HG02588 (cell line): Measurements from ENCODE around the gene DLGAP4.

ENCODE experiments used
- ATAC-seq: cut with Tn5 transposase; IDR thresholded peaks from one replicate; pipeline ENCODE4 v1.9.1; 2021; ENCODE audit warnings: mild to moderate bottlenecking, moderate library complexity; ENCODE audit not compliant: unreplicated experiment

DLGAP4 gene

GRCh38 chr20:36320261-36320897 is 14.2 kb downstream of the DLGAP4 start:
- no peak for ATAC-seq

DNA sequence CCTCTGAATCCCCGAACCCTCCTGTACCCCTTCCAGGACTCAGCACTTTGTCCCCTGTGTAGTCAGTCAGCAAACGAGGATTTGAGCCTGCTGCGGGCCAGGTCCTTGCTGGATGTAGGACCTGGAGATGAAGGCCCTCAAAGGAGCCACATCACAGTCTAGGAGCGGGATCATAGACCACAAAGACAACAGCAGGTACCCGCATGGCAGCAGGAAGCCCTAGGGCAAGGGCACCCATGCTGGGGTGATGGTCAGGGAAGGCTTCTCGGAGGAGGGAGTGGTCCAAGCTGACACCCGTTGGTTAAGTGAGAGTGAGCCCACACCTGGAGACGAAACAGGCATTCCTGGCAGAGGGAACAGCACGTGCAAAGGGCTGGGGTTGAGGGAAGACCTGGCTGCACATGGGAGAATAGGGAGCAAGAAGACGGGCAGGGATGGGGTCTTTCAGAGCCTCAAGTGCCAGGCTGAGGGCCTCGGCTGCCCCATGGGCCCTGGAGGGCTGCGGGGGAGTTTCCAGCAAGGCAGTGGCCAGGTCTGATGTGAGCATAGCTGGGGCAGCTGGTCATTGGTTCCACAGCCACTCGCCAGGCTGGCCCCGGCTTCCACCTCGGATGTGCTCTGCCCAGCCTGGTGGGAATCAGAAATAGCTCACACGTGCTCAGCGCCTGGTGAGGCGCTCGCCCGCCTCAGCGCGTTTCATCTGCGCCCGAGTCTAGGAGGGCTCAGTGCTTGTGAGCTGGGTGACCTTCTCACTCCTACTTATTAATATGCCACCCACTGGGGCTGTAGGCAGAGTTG is 15.0 kb downstream of the DLGAP4 start:
- ATAC-seq = no peak

DNA sequence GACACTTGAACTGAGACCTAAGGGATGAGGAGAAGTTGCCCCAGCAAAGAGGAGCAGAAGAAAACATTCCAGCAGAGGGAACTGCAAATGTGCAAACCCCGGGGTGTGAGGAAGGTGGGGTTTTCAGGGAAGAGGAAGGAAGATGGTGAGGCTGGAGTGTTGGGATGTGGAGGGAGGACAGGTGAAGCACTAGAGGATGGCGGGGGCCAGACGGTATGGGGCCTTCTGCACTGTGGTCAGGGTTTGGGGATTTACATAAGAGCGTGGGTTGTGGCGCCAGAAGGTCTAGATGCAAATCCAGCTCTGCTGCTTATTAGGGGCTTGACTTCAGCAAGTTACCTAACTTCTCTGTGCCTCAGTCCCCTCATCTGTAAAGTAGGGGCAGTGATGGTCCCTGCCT is 16.0 kb downstream of the DLGAP4 start:
- ATAC-seq = no peak

DNA sequence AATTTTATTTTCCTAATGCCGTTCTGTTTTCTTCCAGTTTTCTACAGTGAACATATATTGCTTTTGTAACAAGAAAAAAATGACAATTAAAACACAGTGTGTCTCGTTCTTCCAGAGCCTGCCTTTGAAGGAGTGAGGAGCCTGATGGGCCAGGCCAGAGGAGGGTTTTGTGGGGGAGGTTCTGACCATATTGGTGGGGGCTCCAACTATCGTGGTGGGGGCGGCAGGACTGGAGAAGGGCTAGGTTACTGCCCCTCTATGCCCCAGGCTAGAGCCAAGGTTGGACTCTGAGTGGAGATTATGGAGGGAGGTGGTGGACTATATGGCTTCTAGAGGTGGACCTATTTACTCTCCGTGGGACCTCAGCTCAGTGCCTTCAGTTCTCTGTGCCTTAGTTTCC is 24.0 kb downstream of the DLGAP4 start:
- ATAC-seq = no peak

DNA sequence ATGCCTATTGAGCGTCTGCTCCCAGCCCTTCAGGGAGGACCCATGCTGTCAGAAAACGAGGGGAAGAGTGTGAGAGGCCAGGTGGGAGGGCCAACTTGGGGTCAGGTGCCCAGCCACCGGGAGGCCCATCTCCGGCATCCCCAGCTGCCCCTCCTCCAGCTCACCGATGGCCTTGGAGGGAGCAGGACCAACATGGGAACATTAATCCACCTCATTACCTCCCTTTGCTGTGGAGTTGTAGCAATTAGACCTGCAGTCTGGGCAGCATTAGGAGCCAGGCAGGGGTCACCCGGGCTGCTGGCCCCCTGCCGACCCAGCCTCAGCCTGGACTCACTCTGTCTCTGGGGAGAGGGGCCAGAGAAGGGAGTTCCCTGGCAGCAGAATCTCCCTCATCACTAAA is 25.1 kb downstream of the DLGAP4 start:
- no peak for ATAC-seq

DNA sequence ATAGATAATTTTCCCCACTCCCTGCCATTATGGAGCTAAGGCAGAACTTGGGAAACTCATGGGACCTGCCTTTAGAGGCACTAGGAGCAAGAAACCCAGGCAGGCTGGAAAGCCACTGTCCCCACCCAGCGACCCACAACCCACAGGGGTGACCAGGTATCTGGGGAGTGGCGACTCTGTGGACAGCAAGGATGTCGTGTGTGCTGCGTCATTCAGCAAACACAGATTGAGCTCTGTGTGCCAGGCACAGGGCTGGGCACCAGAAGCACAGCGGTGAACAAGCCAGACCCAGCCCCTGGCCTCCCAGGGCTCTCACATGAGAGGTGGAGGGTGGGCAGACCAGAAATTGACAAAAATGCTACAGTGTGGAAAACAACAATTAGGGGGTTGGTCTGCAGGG is 27.7 kb downstream of the DLGAP4 start:
- no peak for ATAC-seq

DNA sequence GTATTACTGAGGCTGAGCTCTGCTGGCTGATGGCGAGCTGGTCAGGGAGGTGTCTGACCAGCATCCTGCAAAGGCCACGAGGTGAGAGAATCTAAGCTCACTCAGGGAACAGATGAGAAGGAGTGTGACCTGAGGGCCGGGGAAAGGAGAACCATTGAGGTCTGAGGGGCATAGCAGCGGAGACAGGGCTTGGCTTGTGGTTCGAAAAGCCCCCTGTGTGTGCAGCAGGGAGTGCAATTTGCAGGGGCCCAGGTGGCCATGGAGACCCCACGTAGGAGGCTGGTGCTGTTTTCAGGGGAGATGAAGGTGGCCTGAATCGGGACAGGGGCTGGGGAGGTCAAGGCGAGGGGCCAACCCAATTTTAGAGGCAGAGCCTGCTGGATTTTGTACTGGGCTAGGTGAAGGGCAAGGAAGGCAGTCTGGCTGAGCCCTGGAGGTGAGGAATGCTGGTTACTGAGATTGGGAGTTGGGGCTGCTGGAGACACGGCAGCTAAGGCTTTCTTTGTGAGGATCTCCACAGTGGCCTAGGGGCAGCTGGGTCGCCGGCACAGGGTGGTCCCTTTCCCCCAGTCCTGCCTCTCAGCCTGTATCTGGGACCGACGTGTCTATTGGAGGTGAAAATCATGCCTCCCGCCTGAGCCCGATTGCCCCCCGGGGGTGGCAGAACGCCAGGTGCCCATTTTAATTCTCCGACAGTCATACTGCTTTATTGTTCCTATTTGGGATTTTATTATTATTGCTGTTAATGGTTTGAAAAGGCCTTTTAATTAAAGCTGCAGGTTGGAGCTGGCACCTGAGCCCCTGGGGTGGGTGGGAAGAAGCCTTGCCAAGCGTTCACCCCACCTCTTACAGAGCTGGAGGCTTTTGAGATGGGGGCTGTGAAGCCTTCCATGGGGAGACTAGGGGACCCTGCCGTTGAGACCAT is 28.4 kb downstream of the DLGAP4 start:
- ATAC-seq = no peak

DNA sequence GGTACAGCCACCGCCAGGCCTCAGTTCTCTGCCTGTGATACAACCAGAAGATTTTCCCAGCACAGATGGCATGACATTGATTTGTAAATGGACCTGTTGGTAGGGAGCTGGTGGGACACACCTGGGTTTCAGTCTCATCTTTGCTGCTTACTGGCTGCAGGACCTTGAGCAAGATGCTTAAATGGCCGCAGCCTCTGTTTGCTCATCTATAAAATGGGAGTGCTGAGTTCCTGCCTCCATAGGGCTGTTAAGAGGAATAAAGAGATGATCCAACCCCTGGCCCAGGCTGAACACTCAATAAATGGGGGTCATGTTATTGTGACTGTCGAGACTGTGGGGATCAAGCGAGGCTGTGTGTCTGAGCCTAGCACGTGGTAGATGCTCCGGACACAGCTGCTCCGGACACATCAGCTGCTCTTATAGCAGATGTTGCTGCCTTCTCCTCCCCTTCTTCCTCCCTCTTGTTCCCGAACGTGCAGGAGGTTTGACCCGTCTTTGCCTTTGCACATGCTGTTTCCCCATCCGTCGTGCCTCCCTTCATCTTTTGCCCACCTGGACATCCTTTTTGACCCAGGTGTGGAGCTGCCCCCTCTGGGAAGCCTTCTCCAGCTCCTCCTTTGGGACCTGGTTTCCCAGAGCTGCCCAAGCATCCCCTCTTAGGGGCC is 29.2 kb downstream of the DLGAP4 start:
- ATAC-seq = no peak

GRCh38 chr20:36336204-36336603 is 30.1 kb downstream of the DLGAP4 start:
- no peak for ATAC-seq

DNA sequence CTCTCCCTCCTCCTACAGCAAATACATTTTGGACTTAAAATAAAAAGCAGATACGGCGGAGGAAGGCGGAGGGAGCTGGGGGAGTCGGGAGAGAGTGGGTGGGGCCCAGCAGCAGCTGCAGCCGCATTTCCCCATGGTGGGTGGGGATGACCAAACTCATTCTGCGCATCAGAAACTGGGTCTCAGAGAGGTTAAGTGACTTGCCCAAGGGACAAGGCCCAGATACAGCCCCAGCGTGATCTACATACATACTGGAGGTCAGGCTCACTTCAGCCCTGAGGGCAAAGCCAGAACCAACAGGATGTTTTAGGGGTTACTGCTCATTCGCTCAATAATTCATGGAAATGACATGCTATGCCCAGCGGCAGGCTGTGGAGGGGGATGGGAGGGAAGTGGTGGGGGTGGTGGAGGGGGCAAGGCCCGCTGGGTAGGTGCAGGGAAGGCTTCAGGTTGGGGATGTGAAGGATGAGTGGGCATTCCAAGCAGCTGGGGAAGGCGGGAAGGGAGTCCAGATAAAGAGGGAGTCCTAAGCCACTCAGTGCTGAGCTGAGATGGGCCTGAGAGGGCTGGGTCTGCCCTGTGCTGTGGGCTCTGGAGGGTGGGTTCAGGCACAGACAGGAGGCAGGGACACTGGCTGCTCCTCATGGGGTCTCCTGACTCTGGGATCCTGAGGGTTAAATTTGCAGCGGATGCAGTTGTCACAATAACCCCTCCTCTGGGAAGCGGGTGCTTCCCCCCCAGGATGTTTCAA is 31.0 kb downstream of the DLGAP4 start:
- ATAC-seq = no peak

GRCh38 chr20:36337886-36338285 is 31.7 kb downstream of the DLGAP4 start:
- no peak for ATAC-seq

- ATAC-seq = no peak
Observed at GRCh38 chr20:36339646-36340592, 33.8 kb downstream of the DLGAP4 start.

DNA sequence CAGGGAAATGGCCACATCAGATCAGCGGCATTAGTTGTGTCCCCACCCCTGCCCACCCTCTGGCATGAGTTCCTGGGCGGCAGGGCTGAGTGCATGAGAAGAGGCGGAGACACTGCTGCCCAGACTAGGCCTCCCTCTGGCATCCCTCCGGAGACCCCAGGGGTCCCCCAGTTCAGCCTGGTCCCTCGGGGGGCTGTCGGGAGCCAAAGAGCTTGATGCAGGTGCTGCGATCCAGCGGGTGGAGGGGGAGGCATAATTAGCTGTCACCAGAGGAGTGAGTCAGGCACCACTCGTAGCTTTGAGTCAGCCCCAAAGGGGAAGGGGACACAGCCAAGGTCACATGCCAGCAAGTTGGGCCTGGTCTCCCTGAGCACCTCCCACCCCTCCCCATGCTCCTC is 34.5 kb downstream of the DLGAP4 start:
- ATAC-seq = no peak

DNA sequence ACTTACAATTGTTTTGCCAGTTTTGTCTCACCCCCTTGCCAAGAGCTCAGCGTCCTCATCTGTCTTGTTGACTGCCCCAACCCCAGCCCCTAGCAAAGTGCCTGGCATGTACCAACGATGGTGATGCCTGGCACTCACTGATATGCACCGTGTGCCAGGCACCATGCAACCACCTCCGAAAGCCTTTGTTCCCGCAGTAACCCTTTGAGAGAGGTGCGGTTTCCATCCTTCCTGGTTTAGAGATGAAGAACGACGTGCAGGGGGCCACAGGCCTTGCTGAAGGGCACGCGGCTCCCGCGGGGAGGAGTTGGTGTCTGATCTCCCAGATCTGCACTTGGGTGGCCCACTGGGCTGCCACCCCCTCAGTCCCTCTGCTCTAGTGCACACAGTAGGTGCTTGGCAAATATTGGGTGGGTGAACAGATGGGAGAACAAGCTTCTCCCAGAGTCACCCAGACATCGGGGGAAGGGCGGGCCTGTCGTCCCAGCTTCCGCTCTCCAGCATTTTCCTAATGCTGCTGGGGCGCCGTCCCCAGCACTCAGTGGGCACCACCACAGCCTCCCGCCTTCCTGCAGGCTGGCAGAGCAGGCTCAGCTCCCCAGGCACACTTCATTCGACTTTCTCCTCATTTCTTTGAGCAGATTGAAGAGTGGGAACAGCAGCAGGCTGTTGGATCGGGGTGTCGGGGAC is 35.3 kb downstream of the DLGAP4 start:
- ATAC-seq = no peak

DNA sequence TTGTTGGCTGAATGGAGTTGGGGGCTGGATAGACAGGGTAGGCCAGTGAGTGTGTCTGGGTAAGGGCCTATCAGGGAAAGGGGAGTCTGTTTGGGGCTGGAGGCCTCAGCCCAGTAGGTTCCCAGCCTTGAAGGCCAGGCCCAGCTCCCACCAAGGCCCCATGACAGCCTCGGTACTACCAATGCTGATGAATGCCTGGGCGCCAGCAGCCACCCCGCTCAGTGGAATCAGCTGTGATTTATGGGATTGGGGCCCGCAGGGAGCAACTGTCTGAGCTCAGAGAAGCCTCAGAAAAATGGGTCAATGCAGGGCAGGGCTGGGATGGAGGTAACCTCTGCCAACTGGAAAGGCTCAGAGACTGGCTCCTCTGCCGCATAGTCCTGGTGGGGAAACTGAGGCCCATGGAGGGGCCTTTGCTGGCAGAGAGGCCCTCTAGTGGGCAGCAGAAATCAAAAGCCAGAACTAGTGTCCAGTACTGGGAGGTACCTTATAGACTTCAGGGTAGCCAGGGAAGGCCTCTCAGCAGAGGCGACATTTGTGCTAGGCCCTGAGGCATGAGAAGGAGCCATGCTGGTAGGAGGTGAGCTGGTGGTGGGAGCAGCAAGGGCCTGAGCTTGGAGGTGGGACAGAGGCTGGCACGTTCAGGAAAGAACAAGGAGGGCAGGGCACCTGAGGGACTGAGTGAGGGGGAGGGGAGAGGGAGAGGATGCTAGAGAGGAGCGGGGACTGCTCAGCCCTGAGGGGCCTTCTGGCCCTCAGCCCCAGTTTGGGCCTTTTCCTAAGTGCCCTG is 36.4 kb downstream of the DLGAP4 start:
- ATAC-seq = no peak

DNA sequence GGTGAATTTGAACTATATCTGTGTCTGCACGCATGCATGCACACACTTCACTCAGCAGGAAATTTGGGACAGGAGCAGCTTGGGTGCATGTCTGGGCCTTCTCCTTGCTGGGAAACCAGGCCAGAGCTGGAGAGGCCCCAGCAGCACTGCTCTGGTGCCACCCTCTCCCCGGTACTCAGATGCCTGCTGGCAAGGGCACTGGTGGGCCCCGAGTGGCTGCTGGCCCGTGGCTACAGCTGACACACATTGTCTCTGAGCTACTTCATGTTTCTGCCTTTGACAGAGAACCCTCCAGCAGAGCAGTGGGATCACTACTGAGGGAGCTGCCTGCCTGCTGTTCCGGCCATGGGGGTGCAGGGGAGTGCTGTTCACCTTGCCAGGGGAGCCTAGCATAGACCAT is 37.5 kb downstream of the DLGAP4 start:
- no peak for ATAC-seq

GRCh38 chr20:36344517-36345132 is 38.5 kb downstream of the DLGAP4 start:
- ATAC-seq = no peak
